Cardiac ventricle fibroblast (primary cell): ENCODE measurements around the gene KCNT1. TPM values are rescaled to one million over a fixed set of nuclear protein-coding genes. Genes with fewer than 3 reads are reported as not detected.

Experiments
- total RNA-seq: library from RNA; depleted of rRNA; stranded (reverse); fragments of >200 nt; gene quantifications from 2 replicates; pipeline ENCODE4 v1.2.3, GENCODE V29; 2015

The KCNT1 gene
- not detected in 2 replicates for total RNA-seq

DNA sequence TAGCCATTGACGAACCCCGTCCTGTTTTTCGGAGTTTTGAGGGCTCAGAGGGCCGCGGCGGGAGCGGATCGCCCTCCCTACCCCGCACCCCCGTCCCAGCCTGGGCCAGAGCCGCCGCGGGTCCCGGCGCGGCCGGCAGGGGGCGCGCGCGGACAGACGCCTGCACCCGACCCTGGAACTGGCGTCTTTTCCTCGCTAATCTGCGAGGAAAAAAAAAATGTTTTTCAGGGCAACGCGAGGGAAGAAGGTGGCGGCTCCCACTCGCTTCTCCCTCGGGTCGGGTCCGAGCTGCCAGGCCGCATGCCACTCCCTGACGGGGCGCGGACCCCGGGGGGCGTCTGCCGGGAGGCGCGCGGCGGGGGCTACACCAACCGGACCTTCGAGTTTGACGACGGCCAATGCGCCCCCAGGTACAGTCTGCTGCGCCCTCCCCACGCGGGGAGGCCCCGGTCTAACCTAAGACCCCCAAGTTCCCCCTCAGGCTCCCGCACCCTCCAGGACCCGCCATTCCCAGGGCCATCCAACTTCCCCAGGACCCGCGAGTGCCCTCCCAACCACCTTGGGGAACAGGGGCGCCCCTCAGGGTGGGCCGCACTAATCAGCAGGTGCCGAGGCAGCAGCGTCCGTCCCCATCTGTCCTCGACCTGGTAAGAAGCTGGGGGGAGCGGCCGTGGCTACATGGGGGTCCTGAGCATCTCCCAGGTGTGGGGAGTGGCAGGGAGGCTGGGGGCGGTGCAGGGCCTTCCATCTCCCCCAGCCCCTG, at the start of gene KCNT1:
Gene KCNT1, plus strand, starts transcription at position 227 of the 763 bp plus-strand sequence. Its CDS starts 74 bp downstream, at position 301.

DNA sequence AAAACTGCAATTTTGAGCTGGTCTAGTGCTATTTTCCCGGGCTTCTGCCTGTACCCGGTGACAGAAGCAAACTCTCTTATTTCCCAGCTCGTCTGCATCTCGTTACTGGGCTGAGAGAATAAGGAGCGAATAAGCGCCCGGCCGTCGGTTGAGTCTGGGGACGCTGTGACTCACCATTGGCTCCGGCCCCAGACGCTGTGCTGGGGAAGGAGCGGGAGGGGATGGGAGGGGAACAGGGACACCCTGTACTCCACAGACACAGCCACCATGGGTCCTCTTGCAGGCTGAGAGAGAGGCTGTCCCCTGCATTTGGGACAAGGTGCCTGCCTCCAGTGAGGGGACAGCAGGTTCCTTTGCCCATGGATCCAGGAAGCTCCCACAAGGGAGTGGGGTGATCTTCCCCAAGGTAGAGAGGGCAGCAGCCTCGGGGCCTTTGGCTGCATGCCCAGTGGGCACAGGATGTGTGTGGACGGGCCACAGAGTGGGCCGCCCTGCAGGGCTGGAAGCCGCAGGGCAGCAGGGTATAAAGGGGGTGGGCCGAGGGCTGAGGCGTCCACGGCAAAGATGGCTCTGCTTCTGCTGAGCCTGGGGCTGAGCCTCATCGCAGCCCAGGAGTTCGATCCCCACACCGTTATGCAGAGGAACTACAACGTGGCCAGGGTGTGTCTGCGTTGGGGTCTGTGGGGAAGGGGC, 39.1 kb upstream of the KCNT1 start, which contains the start of gene LCN9:
Gene LCN9, plus strand, starts transcription at position 552 of the 693 bp plus-strand sequence. Its CDS starts 13 bp downstream, at position 565.

DNA sequence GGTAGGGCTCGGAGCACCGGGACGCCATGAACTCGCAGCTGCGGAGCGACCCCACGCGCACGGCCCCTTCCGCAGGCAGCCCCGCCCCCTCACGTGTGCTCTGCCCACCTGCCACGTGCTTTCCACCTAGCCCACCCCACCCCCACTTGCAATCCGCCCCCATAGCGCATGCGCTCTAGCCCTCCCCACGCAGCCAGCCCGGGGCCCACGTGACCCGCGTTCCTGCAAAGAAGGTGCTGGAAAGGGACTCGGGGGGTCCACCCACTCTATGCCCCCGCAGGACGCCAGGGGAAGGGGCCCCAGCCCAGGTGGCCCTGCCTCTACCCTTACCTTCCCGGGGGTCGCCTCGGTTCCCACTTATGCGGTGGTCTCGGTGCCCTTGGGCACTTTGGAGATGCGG, 2.5 kb upstream of the KCNT1 start, which contains the start of gene SOHLH1:
Gene SOHLH1, minus strand, starts transcription at position 42 of the 400 bp plus-strand sequence. Its CDS starts 14 bp downstream, at position 28.

Other genes with a start within 250 kb of the KCNT1 start
- gene PPP1R26, start 222.4 kb upstream of the KCNT1 start, total RNA-seq = 4.6 and 7.9 TPM in 2 replicates
- gene MRPS2, start 201.5 kb upstream of the KCNT1 start, total RNA-seq = 26.4 and 34.6 TPM in 2 replicates
- not detected in 2 replicates for gene LCN1, start 180.7 kb upstream of the KCNT1 start, total RNA-seq
- gene OBP2A, start 156.1 kb upstream of the KCNT1 start, total RNA-seq = not detected in 2 replicates
- not detected in 2 replicates for gene PAEP, start 140.4 kb upstream of the KCNT1 start, total RNA-seq
- not detected in 2 replicates for gene GLT6D1, start 62.6 kb upstream of the KCNT1 start, total RNA-seq
- not detected in 2 replicates for gene LCN9, start 38.9 kb upstream of the KCNT1 start, total RNA-seq
- not detected in 2 replicates for gene SOHLH1, start 2.7 kb upstream of the KCNT1 start, total RNA-seq
- 13.4 and 15.5 TPM in 2 replicates for gene CAMSAP1, start 205.4 kb downstream of the KCNT1 start, total RNA-seq